Heart left ventricle (tissue), 13 donors: ENCODE results near the gene PPP1R37.

ENCODE experiments used
- POLR2A ChIP-seq, 2 donors: fragments of 450-650 bp; IDR thresholded peaks; one replicate each; pipeline ENCODE4 v1.6.1; 2017; ENCODE audit warnings: antibody characterized with exemption in 2 of 2, mild to moderate bottlenecking in 2 of 2, moderate library complexity in 2 of 2
- TF ChIP-seq, protein P1 (sequence below), 12 donors: fragments of 200-600 bp; sonication (generic) in 4 of 12; IDR thresholded peaks; one replicate each; pipeline versions ENCODE4 v1.5.0 to v1.8.0; 2018 to 2022; ENCODE audit warnings: antibody characterized with exemption in 12 of 12, mild to moderate bottlenecking in 5 of 12
- donor health status: ischemic (EF 13 %, LVEDD 7.1; RV severe dilation, severe dysfunction).
- donor health status: DM: no; HTN: yes; CAD: no.
- donor health status: DM: no; HTN: no; CAD: no.
- donor health status: ischemic (EF 25% LVEDD 6.9; RV normal size, moderate dysfunction).
- donor health status: ischemic (EF 25% LVEDD 5.7; RV mildly dilated, moderate dysfunction).
- donor health status: ischemic (EF 35%, LVEDD 5.7; RV mildly dilated, moderate dysfunction).
- donor health status: nonischemic (EF 11% LVEDD 7.7; RV severe dilation, severe dysfunction).
- donor health status: DM: yes; HTN: yes; CAD: no.
- donor health status: PGD.
- donor health status: ischemic (EF 29% LVEDD 5.4; RV normal size, mild dysfunction).
- donor health status: nonischemic (EF 23%, LVEDD 6.1; RV moderate dilation, normal function).

- no peak for TF ChIP-seq POLR2A (IDR thresholded peaks at IDR 0.05)
- TF ChIP-seq, protein P1, sequence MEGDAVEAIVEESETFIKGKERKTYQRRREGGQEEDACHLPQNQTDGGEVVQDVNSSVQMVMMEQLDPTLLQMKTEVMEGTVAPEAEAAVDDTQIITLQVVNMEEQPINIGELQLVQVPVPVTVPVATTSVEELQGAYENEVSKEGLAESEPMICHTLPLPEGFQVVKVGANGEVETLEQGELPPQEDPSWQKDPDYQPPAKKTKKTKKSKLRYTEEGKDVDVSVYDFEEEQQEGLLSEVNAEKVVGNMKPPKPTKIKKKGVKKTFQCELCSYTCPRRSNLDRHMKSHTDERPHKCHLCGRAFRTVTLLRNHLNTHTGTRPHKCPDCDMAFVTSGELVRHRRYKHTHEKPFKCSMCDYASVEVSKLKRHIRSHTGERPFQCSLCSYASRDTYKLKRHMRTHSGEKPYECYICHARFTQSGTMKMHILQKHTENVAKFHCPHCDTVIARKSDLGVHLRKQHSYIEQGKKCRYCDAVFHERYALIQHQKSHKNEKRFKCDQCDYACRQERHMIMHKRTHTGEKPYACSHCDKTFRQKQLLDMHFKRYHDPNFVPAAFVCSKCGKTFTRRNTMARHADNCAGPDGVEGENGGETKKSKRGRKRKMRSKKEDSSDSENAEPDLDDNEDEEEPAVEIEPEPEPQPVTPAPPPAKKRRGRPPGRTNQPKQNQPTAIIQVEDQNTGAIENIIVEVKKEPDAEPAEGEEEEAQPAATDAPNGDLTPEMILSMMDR (IDR thresholded peaks at IDR 0.05) = no peak
Observed at GRCh38 chr19:45142016-45142725, 49.2 kb downstream of the PPP1R37 start.
